Raji (cell line): ENCODE data around the gene LRG1.

Source experiments
- POLR2A ChIP-seq: IDR thresholded peaks from 2 replicates; pipeline ENCODE4 v1.6.1; 2011; ENCODE audit warnings: low read depth, low read length, control low read depth; ENCODE audit not compliant: insufficient read depth

Gene LRG1

DNA sequence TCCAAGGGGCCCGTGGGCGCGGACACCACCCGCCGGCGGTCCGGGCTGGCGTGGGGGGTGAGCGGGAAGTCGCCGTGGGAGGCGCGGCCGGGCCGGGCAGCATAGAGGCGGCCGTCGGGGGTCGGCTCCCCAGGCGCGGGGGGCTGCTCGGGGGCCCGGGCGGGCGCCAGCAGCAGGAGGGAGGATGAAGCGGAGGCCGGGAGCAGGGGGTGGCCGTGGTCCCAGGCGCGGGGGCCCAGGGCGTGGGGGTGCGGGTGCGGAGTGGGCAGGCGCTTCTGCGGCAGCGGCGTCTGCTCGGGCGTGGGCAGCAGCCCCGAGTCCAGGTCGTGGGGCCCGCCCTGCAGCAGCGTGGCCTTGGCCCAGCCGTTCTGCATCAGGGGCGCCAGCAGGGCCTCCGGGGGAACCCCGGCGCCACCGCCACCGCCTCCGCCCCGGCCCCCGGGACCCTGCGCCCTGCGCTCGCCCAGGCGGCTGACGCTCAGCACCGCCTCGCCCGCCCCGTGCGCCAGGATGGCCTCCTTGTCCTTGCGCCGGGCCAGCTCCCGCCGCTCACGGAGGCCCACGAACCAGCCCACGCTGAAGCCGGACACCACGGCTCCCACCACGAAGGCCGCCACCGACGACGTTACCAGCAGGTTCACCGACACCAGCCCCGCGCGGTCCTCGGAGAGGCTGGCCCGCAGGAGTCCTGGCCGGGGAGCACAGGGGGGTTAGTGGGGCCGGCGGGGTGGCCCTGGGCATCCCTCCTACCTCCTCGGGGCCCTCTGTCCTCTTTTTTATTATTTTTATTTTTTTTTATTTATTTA, 4.2 kb upstream of the LRG1 start:
- TF ChIP-seq POLR2A = no peak

DNA sequence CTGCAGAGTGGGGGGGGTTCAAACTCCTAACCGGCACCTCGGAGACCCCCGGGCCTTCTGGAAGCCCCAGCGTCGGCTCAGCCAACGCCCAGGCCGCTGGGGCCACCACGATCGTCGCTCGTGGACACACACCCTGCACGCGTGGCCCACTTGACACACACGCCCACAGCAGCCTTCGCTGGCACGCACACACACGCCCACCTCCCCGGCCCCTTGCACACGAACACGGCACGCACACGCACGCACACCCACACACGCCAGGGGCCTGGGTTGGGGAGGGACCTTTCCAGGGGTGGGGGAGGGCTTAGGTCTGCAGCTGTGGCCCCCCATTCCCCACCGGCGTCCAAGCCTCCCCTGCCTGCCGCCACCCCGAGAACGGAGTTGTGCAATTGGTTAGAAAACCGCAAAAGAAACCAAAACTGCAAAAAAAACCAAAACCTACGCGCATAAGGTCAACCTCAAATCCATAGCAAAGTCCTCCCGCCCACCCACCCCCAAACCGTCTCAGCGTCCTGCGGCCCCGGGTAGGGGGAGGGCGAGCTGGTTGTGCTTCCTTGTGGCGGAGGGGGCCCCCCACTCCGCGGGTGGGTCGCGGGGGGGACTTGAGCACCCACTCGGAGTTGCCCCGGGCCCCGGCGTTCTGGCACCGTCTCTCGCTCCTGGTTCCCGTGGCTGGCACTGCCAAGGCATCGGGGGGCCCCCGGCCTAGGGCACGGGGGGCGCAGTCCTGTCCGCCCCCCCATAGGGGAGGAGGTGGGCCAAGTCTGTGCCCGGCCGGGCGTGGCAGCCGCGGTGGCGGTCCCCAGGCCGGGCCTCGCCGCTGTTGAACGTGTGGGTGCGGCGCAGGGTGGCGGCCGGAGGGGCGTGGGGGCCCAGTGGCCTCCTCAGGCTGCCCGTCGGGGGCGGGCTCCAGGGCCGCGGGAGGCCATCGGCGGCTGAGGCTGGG, 3.3 kb upstream of the LRG1 start:
- TF ChIP-seq POLR2A = no peak

DNA sequence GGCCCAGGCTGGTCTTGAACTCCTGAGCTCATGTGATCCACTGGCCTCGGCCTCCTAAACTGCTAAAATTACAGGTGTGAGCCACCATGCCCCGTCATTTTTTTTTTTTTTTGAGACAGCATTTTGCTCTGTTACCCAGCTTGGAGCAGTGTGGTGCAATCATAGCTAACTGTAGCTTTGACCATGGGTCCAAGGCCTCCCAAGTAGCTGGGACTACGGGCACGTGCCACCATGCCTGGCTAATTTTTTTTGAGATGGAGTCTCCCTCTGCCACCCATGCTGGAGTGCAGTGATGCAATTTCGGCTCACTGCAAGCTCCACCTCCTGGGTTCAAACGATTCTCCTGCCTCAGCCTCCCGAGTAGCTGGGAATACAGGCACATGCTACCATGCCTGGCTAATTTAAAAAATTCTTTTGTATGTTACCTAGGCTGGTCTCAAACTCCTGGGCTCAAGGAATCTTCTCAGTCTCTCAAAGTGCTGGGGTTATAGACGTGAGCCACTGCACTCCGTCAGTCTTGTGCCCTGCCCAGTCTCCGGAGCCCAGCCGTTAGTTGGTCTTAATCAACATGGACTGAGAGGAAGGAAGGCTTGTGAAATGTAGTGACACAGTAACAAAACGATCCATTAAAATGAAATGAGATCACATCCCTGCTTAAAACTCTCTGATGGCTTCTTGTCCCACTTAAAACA, 1.4 kb upstream of the LRG1 start:
- no peak for TF ChIP-seq POLR2A

DNA sequence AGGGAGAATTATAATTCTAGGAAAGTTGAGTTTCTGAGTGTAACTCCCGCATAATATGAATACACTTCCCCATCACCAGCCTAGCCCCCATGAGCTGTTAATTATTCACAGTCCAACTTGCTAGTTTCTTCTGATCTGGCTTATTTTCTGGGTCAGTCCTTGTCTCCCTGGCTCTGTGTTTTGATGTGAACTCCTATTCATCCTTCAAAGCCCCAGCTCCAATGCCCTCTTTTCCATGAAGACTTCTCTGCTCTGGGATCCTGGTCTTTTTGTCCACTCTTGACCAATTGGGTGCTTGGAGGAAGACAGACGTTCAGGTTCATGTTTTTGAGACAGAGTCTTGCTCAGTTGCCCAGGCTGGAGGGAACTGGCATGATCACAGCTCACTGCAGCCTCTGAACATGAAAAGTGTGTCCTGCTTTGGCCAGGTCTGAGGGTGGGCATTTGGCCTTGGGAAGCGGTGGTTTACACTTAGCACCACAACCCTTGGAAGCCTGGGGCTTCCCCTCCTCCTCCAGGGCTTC, 605 bp downstream of the LRG1 start:
- TF ChIP-seq POLR2A = no peak

DNA sequence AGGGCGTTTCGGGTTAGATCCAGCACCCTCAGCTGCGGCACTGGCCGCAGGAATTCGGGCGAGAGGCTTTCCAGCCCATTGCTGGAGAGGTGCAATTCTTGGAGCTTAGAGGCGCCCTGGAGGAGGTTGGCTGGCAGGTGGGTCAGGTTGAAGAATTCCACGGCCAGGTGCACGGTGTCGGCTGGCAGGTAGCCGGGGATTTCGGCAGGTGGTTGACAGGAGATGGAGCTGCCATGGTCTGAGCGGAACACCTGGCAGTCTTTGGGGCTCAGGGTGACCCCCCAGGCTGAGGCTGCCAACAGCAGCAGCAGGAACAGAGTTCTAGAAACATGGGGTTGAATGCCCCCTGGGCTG, 1.3 kb downstream of the LRG1 start:
- TF ChIP-seq POLR2A = no peak

DNA sequence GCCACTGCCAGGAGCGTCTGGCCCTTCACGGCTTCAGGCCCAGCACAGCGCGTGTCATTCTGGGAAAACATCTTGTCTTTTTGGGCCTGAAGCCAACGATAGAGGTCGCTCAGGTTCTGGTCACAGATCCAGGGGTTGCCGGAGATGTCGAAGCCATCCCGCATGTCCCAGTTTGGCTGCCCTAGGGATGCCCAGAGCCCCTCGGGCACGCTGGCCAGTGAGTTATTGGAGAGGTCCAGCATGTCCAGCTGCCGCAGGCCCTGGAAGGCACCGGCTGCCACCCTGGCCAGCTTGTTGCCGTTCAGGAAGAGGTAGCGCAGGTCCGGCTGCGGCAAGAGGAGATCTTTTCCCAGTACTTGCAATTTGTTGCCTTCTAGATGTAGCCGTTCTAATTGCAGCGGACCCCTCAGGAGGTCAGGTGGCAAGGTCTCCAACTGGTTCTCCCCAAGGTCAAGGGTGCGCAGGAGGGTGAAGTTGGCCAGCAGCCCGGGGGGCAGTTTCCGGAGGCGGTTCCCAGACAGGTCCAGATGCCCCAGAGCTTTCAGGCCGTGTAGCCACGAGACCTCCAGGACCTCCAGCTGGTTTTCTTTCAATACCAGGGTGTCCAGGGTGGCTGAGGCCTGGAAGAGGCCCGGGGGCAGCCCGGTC, 1.8 kb downstream of the LRG1 start:
- TF ChIP-seq POLR2A = no peak

DNA sequence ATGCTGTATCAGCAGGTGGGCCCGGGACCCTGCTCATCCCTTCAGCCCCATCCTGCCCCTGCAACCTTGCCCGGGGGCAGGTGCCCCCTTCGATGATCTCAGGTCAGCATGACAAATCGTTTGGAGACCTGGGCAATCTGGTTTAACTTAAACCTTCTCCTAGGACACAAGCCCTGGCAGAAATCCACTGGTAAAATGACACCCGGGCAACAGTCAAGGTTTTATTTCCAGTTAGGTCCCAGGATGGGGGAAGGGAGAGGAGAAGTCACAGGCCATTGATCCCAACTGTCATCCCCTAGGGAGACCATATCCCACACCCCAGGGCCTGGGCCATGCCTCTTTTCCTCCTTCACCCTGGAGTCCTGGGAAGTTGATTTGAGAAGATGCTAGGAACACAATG, 3.0 kb downstream of the LRG1 start:
- TF ChIP-seq POLR2A = no peak

DNA sequence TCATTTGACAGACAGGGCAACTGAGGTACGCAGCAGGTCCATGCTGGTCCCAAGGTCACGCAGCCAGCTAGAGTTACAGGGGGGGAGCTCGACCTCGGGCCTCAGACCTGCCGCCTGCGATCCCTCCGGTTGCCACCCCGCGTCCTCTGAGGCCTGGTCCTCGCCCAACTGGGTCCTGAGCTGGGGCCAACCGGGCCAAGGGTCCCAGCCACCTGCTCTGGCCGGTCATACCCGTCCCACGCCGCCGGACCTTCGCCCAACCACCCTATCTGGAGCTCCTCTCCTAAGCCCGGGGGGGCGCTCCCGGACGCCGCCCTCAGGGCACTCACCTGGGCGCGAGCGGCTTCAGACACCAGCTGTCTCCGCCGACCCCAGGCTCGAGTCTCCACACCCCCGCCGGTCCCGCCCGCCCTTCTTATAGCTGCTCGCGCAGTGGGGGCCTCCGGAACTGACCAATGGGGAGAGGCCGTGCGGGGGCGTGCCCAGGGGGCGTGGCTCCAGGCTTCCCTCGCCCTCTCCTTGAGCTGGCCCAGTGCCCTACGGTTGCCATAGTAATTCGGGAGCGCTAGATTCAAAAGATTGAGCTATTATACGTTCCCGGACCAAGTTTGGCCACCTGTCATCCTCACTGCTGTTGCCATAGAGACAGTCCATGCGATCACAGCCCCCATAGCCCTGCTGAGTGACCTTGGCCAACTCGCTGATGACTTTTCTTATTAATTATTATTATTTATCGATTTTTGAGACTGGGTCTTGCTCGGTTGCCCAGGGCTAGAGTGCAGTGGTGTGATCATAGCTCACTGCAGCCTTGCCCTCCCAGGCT, 4.8 kb downstream of the LRG1 start, which contains the start of gene PLIN5:
Gene PLIN5, minus strand, starts transcription at position 389 of the 823 bp plus-strand sequence. CDS start 1,150 bp downstream, outside the sequence.
- no peak for TF ChIP-seq POLR2A

DNA sequence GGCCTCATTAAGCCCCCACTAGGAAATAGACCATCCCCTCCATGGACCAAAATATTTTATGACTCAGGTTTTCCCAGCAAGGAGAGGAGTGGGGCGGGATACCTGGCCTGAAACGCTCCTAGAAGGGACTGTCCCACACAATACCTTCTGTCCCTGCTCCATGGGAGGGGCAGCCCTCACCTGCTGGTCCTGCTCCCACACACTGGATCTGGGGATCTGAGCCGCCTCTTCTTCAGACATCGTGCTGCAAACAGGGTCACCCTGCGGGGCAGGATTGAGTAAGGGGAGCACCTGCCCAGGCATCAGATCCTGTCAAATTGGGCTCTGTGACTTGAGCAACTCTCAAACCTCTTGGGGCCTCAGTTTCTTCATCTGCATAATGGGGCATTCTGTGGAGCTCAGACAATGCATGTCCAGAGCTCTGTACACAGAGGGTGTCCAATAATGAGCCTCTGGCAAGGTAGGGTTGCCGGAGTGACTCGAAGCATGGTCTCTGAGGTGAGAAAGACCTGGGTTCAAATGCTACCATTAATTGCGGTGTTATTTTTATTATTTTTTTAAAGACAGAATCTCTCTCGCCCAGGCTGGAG, 5.9 kb downstream of the LRG1 start:
- TF ChIP-seq POLR2A = no peak

DNA sequence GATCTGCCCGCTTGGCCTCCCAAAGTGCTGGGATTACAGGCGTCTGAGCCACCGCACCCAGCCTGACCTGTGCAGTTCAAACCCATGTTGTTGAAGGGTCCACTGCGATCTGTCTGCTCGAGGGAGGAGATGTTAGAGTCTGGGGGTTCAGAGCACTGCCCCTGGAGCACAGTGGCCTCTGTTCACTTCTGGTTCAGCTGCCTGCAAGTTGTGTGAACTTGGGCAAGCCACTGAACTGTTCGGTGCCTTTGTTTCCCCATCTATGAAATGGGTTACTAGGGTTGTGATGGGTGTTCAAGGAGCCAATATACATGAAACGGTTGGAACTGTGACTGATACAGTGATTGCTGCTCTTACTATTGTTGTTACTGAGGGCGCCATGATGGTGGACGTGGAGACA, 6.5 kb downstream of the LRG1 start:
- no peak for TF ChIP-seq POLR2A

DNA sequence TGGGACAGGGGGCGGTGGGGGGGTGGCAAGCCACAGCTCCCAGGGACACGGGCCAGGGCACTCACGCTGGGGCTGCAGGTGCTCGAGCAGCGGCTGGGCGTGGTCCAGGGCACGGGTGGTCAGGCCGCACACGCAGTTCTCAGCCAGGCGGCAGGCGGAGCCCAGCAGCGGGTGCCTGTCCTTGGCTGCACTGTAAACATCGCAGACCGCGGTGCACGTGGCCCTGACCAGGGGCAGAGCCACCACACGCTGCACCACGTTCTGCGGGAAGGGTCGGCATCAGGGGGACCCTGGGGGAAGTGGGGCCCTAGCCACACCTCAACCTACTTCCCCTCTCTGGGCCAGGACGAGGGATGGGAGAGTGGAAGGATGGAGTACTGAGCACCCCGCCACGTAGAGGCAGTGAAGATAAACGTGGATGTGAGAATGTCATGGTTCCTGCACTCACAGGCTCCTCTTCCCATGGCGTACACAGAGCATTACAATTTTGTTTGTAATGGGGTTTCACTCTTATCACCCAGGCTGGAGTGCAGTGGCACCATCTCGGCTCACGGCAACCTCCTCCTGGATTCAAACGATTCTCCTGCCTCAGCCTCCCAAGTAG, 8.2 kb downstream of the LRG1 start:
- TF ChIP-seq POLR2A = no peak

DNA sequence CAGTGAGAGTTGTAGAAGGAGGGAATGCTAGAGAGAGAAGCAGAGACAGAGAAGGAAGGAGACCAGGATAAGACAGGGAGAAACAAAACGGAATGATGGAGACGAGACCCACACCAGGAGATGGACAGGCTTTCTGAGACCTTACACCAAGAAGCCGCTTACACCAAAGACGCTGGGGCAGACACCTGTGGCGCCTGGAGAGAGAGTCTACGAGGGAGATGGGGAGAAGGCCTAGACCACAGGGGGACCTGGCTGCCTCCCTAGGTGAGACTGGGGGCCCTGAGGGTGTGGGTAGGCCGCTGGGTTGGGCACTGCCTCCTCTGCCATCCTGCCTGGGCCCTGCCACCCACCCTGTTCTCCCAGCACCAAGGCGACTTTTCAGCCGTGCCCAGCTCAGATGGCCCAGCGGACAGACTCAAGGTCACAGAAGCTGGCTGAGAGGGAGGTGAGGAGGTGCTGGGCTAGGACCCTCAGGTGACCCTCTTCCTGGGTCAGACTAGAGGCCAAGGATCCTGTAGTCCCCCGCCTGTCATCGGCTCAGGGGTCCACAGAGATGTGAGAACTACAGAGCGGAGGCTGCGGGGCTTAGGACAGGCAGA, 9.8 kb downstream of the LRG1 start:
- no peak for TF ChIP-seq POLR2A

DNA sequence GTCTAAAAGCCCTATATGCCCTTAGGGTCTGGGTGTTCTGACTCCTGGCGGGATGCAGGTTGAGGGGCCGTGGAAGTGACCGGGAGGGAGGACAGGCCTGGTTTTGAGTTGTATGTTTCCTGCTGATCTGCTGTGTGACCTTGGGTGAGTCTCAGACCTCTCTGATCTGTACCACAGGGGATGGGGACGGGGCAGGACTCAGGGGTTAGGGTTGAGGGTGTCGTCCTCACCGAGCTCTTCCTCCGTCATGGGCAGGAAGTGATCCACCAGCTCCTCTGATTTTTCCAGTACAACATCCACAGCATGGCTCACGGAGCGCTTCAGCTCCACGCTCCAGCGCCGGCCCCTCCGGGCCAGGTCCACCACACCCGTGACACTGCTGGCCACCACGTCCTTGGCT, 11.0 kb downstream of the LRG1 start:
- no peak for TF ChIP-seq POLR2A
